Measurements from ENCODE around the gene SLIT3. TPM values are rescaled to one million over a fixed set of nuclear protein-coding genes. Genes with fewer than 3 reads are reported as not detected.

SLIT3 gene
- total RNA-seq, 1 experiment from 2014 or later: 0.10 TPM

DNA sequence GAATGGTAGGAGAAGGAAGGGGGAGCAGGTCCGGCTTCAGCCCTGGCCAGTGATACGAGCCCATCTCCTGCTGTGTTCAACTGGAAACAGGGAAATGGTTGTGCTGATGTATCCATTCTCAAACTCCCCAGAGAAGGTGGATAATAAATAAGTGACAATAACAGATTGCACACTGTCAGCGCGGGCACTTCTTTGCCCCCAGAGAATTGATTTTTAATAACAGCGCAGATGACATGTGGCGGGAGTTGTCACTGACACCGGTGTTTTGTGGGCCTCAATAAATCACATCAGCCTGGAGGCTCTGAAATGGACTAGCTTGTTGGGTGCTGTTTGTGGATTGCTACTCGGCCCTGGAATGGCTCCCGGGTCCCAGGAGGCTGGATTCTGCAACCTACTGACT, 580.4 kb downstream of the SLIT3 start:
- DNase-seq (ENCODE audit: low read depth, low spot score) (no peak), ATAC-seq (no peak)
- no TSS peak for BruUV-seq (replicated peaks)
- Histone ChIP-seq H3K9ac (ENCODE audit: low read length) (no peak overlapping the region), H4K20me1 (ENCODE audit: insufficient read depth) (no peaks in the 10 kb centered on the region), H3K27me3 (ENCODE audit: insufficient read depth, low read length) (peaks cover 14% of the 10 kb centered on the region), H3K4me2 (ENCODE audit: low read length) (no peak overlapping the region), H3K4me1 (ENCODE audit: control insufficient read depth in 1 of 2, insufficient read depth in 2 of 2, low read length in 2 of 2) (no peaks in the 10 kb centered on the region), H3K79me2 (ENCODE audit: insufficient read depth, low read length) (no peaks in the 10 kb centered on the region), H2AFZ (ENCODE audit: low read depth, low read length, poor library complexity, severe bottlenecking) (no peak overlapping the region), H3K9me2 (ENCODE audit: insufficient read depth) (no peaks in the 10 kb centered on the region), H3K4me3 (replicated peaks in 1 of 2; ENCODE audit: low read depth in 1 of 2, low read length in 2 of 2) (no peak overlapping the region), H3K9me3 (ENCODE audit: control insufficient read depth in 1 of 2, insufficient read depth in 1 of 2, low read depth in 1 of 2, low read length in 2 of 2) (no peaks in the 10 kb centered on the region), H3K36me3 (ENCODE audit: control insufficient read depth in 1 of 2, insufficient read depth in 2 of 2, low read length in 2 of 2) (no peaks in the 10 kb centered on the region), H3K27ac (ENCODE audit: low read depth, low read length) (no peak overlapping the region)
- intact Hi-C loops (cut with micrococcal nuclease): no loop called here
- ChIA-PET RAD21 (ENCODE audit: low non-redundant PET in 1 of 2, low total read pairs in 2 of 2, uncharacterized antibody in 2 of 2, unreplicated experiment in 2 of 2) (no interaction called here), POLR2A (no interaction called here), CTCF (no interaction called here)
- TF ChIP-seq ZFX (IDR thresholded peaks at IDR 0.05) (no peak), ZBTB33 (IDR thresholded peaks at IDR 0.05; ENCODE audit: extremely low read depth, insufficient replicate concordance, low read length) (no peak), CEBPB (IDR thresholded peaks at IDR 0.05; ENCODE audit: low read depth) (no peak), MAX (IDR thresholded peaks at IDR 0.05) (no peak), SRF (IDR thresholded peaks at IDR 0.05; ENCODE audit: low read depth) (no peak), SIN3A (IDR thresholded peaks at IDR 0.05; ENCODE audit: low read depth) (no peak), JUND (IDR thresholded peaks at IDR 0.05) (no peak), POLR2AphosphoS5 (IDR thresholded peaks at IDR 0.05; ENCODE audit: low read depth, low read length) (no peak), RAD21 (IDR thresholded peaks at IDR 0.05; ENCODE audit: low read depth) (no peak), EZH2 (IDR thresholded peaks at IDR 0.05) (no peak)
- TF ChIP-seq, protein P1, sequence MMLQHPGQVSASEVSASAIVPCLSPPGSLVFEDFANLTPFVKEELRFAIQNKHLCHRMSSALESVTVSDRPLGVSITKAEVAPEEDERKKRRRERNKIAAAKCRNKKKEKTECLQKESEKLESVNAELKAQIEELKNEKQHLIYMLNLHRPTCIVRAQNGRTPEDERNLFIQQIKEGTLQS (IDR thresholded peaks at IDR 0.05): no peak

Measured in HCT116 (cell line).